Erythroblast (primary cell): ENCODE results near the gene CLIC4.
A peak's percentile ranks its signal among the peaks of the same experiment; 100 is the strongest.
"Not testable (repeated sequence)": the region's sequence is repeated elsewhere in the genome, so short reads cannot be mapped to it uniquely, and the experiment has no call there.

ENCODE experiments used
- DNase-seq, 2 experiments: peaks; one replicate each; lab custom pipeline; 2025; lab: John Stamatoyannopoulos, UW
- GATA1 ChIP-seq: IDR thresholded peaks from 2 replicates; pipeline ENCODE4 v1.6.1; 2011; ENCODE audit warnings: low read depth, mild to moderate bottlenecking, control low read depth, low read length, moderate library complexity
- POLR2A ChIP-seq: IDR thresholded peaks from 2 replicates; pipeline ENCODE4 v1.6.1; 2011; ENCODE audit warnings: mild to moderate bottlenecking, low read length

Gene CLIC4

DNA sequence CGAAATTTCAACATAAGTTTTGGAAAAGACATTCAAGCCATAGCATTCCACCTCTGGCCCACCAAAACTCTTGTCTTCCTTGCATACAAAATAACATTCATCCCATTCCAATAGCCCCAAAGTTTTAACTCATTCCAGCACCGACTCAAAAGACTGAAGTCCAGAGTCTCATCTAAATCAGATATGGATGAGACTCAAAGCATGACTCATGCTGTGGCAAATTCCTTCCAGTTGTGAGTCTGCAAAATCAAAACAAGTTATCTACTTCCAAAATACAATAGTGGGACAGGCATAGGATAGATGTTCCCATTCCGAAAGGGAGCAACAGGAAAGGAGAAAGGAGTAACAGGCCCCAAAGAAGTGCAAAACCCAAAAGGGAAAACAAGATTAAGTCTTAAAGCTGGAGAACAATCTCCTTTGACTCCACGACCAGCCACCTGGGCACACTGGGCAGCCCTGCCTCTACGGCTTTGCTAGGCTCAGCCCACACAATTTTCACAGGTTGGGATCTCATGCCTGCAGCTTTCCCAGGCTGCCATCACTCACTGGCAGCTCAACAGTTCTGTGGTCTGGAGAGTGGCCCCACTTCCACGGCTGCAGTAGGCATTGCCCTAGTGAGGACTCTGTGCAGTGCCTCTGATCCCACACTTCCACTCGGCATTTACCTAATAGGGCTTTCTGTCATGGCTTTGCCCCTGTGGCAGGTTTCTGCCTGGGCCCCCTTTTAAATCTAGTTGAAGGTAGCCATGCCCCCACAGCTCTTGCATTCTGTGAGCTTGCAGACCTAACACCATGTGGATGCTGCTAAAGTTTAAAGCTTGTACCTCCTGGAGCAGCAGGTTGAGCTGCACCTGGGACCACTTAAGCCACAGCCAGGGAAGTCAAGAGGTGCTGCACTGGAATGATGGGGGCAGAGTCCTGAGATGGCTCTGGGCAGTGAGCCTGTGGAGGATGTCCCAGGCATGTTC, 133.8 kb downstream of the CLIC4 start:
- no peak for DNase-seq
- no peak for TF ChIP-seq GATA1
- no peak for TF ChIP-seq POLR2A

DNA sequence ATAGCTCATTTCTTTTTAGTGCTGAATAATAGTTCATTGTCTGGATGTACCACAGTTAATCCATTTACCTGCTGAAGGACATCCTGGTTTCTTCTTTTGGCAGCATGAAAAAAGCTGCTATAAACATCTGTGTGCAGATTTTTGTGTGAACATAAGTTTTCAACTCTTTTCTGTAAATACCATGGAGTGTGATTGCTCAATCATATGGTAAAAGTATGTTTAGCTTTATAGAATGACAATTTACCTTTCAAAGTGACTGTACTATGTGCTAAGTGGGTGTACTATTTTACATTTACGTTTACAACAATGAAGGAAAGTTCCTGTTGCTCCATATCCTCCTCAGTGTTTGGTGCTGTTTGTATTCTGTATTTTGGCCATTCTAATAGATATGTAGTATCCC, 135.8 kb downstream of the CLIC4 start:
- DNase-seq = no peak
- TF ChIP-seq POLR2A (no peak), GATA1 (no peak)

DNA sequence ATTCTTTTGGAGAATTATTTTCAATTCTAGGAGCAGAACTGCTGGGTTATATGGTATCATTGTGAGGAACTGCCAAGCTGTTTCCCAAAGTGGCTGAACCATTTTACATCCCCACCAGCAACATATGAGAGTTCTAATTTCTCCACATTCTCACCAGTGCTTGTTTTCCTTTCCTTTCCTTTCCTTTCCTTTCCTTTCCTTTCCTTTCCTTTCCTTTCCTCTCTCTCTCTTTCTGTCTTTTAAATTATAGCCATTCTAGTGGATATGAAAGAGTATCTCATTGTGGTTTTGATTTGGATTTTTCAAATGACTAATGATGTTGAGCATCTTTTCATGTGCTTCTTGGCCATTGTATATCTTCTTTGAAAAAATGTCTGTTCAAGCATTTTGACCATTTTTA, 139.5 kb downstream of the CLIC4 start:
- DNase-seq = no peak
- TF ChIP-seq POLR2A = no peak
- no peak for TF ChIP-seq GATA1

DNA sequence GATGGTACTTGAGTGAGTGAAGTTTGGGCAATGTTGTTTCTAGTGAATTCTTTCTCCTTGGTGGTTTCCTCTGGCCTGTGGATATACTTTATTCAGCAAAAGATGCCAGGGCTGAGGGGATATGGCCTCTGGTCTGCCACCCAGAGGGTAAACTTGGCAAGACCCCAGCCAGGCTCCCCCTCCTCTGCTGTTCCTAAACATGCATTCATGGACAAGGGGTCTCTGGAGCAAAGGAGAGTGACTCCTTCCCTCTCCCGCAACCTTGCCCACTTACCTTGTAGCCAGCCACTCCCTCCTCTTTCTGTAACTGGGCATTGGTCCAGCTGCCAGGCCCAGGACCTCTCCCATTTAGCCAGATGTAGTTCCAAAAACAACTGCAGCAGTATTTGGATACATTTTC, 141.0 kb downstream of the CLIC4 start:
- no peak for DNase-seq
- no peak for TF ChIP-seq POLR2A
- no peak for TF ChIP-seq GATA1

DNA sequence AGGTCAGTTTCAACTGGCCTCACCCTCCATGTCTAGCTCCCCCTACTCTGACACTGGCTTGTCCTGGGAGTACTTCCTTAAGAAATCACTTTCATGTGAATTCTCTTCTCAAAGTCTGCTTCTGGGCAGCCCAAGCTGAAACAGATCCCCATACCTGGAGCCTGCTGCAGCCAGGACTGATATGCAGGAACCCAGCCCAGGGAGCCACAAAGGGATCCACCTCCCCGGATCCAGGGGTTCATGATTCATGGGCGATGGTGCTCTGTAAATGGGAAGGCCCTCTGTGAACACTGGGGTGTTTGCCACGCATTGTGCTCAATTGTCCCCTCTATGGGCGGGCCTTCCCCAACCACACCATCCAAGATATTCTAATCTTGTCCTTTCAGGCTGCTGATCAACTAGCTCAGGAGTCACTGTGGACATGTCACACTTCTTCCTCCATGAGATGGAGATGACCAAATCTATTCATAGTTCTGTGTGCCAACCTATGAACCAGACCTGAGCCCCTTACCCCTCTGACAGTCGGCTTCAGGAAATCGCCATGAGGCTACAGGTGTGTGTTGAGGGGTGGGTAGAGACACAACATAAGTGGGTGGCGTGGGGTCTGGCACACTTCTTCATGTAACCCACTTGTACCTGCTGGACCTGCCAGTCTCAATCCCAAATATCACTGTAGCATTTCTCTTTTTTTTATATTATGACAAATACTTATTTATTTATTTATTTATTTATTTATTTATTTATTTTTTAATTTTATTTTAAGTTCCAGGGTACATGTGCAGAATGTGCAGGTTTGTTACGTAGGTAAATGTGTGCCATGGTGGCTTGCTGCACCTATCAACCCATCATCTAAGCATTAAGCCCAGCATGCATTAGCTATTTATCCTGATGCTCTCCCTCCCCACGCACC, 143.1 kb downstream of the CLIC4 start:
- TF ChIP-seq POLR2A (no peak), GATA1 (no peak)
- peak; percentile 7 to 51 for DNase-seq

DNA sequence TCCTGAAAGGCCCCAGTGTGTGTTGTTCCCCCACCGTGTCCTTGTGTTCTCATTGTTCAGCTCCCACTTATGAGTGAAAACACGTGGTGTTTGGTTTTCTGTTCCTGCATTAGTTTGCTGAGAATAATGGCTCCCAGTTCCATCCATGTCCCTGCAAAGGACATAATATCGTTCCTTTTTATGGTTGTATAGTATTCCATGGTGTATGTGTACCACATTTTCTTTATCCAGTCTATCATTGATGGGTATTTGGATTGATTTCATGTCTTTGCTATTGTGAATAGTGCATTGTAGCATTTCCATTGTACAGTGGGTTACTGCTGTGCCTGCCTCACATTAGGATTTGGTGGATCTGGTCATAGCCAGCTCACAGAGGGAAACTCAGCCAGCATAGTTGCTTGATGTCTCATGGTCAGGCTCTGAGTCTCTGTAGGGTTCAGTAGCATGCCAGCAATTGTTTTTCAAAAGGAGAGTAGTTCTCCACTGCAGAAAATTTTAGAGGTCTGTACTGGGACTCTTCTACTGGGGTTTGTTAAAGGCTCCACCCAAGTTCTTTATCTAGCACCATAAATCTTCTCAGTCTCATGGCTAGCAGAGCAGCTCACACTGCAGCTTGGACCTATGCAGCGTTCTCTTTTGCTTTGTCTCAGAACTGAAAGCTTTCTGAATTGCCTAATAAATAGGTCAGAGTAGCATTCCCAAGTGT, 143.9 kb downstream of the CLIC4 start:
- no peak for DNase-seq

DNA sequence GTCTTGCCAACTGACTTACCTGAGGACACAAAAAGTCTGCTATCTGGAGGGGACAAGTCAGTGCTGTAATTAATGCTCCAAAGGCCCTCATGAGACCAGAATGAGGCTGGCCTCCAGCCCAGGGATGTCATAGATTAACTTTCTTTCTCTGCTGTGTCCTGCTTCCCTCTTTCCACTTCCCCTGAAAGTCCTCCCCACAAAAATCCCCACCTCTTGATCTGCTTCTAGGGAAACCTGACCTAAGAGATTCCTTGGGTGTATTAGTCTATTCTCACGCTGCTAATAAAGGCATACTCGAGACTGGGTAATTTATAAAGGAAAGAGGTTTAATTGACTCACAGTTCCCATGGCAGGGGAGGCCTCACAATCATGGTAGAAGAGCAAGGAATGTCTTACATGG, 145.6 kb downstream of the CLIC4 start:
- DNase-seq = no peak
- TF ChIP-seq POLR2A = no peak
- no peak for TF ChIP-seq GATA1

More for the DNA sequence above, 143.9 kb downstream of the CLIC4 start:
- no peak for TF ChIP-seq POLR2A
- no peak for TF ChIP-seq GATA1

DNA sequence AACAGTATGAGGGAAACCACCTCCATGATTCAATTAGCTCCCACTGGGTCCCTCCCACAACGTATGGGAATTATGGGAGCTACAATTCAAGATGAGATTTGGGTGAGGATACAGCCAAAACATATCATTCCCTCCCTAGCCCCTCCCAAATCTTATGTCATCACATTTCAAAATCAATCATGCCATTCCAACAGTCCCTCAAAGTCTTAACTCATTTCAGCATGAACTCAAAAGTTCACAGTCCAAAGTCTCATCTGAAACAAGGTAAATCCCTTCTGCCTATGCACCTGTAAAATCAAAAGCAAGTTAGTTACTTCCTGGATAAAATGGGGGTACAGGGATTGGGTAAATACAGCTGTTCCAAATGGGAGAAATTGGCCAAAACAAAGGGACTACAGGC, 146.1 kb downstream of the CLIC4 start:
- DNase-seq = not testable (repeated sequence)

DNA sequence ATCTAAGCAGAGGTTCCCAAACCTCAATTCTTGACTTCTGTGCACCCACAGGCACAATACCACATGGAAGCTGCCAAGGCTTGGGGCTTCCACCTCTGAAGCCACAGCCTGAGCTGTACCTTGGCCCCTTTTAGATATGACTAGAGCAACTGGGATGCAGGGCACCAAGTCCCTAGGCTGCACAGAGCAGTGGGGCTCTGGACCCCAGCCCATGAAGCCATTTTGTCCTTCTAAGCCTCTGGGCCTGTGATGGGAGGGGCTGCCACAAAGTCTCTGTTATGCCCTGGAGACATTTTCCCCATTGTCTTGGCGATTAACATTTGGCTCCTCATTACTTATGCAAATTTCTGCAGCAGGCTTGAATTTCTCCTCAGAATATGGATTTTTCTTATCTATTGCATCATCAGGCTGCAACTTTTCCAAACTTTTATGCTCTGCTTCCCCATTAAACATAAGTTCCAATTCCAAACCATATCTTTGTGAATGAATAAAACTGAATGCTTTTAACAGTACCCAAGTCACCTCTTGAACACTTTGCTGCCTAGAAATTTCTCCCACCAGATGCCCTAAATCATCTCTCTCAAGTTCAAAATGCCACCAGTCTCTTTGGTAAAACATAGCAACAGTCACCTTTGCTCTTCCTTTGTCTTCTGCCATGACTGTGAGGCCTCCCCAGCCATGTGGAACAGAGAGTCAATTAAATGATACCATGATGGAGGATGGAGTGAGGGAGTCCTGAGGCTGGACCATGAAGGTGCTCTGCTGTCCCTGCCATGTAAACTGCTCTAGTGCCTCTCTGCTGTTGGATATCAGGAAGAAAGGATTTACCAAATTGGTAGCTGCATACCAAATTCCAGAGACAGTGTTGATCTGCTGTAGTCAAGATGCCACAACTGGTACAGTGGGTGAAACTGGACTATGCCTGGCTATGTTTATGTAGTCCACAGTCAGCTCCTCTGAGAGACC, 147.2 kb downstream of the CLIC4 start:
- DNase-seq = no peak
- no peak for TF ChIP-seq GATA1

DNA sequence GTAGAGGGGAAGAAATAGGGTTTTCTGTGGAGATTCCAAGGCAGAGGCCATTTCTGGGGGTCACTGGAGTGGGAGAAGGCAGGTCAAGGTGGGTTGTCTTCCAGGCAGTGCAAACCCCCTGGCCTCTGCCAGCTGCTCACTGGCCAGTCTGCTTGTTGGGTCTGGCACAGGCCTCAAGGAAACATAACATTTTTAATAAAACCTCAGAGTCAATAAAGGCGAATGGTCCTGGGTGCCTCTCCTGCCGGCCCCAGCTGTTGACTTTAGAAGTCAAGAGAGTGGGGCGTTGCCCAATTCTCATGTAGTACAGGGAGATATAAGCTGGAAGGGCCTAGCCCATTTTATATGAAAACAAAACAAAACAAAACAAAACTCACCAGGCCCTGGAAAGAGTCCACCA, 148.2 kb downstream of the CLIC4 start:
- TF ChIP-seq GATA1 = no peak
- TF ChIP-seq POLR2A = no peak
- DNase-seq = no peak
